B cell (primary cell): ENCODE data around the gene RAB41. TPM values are rescaled to one million over a fixed set of nuclear protein-coding genes. Genes with fewer than 3 reads are reported as not detected.

Experiments used
- ATAC-seq: fragments of 200-7000 bp; cut with Tn5 transposase; one replicate; pipeline ENCODE4 v1.10.0; 2021; ENCODE audit warnings: low read depth, mild to moderate bottlenecking, moderate number of reproducible peaks, moderate library complexity
- CTCF ChIA-PET: fragments of 350-600 bp; sonication (Branson Sonifier 250); formaldehyde crosslinking; loops from one replicate; lab custom pipeline; 2021; ENCODE audit warnings: antibody characterized with exemption, inconsistent platforms; lab: Charles Lee
- POLR2A ChIA-PET: fragments of 350-600 bp; sonication (Branson Sonifier 250); formaldehyde crosslinking; loops from one replicate; lab custom pipeline; 2021; ENCODE audit warnings: antibody characterized with exemption; lab: Charles Lee
- DNase-seq: peaks from one replicate; pipeline ENCODE4 v3.0.0; 2013
- H2AFZ ChIP-seq: 2 replicates; pipeline ENCODE4 v1.6.1; 2012; ENCODE audit warnings: mild to moderate bottlenecking, low read depth, low read length; ENCODE audit not compliant: insufficient read depth, poor library complexity, severe bottlenecking
- H3K27ac ChIP-seq, 2 donors: 1 replicate in 1 of 2; 2 replicates in 1 of 2; pipeline ENCODE4 v1.5.1; 2012 to 2013; ENCODE audit warnings: low read length in 2 of 2, mild to moderate bottlenecking in 2 of 2, moderate library complexity in 1 of 2
- H3K27me3 ChIP-seq, 4 experiments: fragments of 200-600 bp in 1 of 4; sonication (generic) in 1 of 4; replicated peaks in 1 of 4; 1 replicate in 2 of 4; 2 replicates in 2 of 4; pipeline versions ENCODE4 v1.6.1 to v1.7.0; 2013 to 2016; ENCODE audit warnings: low read length in 3 of 4, mild to moderate bottlenecking in 2 of 4, mixed read lengths in 1 of 4, moderate library complexity in 1 of 4; ENCODE audit not compliant: insufficient read depth in 4 of 4, control insufficient read depth in 3 of 4; ENCODE audit errors: control extremely low read depth in 1 of 4
- H3K36me3 ChIP-seq, 2 experiments: replicated peaks in 1 of 2; 1 replicate in 1 of 2; 2 replicates in 1 of 2; pipeline versions ENCODE4 v1.6.1 to v1.7.1; 2013; ENCODE audit warnings: low read length in 1 of 2; ENCODE audit not compliant: insufficient read depth in 2 of 2, control insufficient read depth in 1 of 2; ENCODE audit errors: control extremely low read depth in 1 of 2, extremely low read depth in 1 of 2
- H3K4me1 ChIP-seq, 2 donors: fragments of 200-600 bp in 1 of 2; sonication (generic) in 1 of 2; 1 replicate in 1 of 2; 2 replicates in 1 of 2; pipeline versions ENCODE4 v1.5.1 to v1.6.1; 2013 to 2017; ENCODE audit warnings: low read length in 2 of 2; ENCODE audit not compliant: control insufficient read depth in 2 of 2, insufficient read depth in 2 of 2
- H3K4me2 ChIP-seq: replicated peaks from 2 replicates; pipeline ENCODE3; 2012; ENCODE audit warnings: mild to moderate bottlenecking, low read depth, low read length; ENCODE audit not compliant: poor library complexity, severe bottlenecking
- H3K4me3 ChIP-seq, 5 experiments: fragments of 200-600 bp in 1 of 5; sonication (generic) in 1 of 5; 1 replicate in 3 of 5; 2 replicates in 2 of 5; pipeline versions ENCODE4 v1.5.1 to v1.7.0; 2011 to 2016; ENCODE audit warnings: low read length in 4 of 5, mild to moderate bottlenecking in 4 of 5, low read depth in 2 of 5, control low read depth in 1 of 5, moderate library complexity in 1 of 5; ENCODE audit not compliant: insufficient read depth in 1 of 5; ENCODE audit errors: control extremely low read depth in 1 of 5, extremely low read depth in 1 of 5
- H3K79me2 ChIP-seq: fragments of 200-600 bp; sonication (generic); one replicate; pipeline ENCODE4 v1.6.0; 2016; ENCODE audit warnings: low read length; ENCODE audit not compliant: control insufficient read depth, insufficient read depth
- H3K9ac ChIP-seq: fragments of 200-600 bp; sonication (generic); 2 replicates; pipeline ENCODE4 v1.6.1; 2017; ENCODE audit warnings: mild to moderate bottlenecking, low read length, moderate library complexity
- H3K9me3 ChIP-seq, 3 donors: one replicate each; pipeline versions ENCODE4 v1.6.1 to v1.7.1; 2013; ENCODE audit warnings: low read length in 2 of 3; ENCODE audit not compliant: control insufficient read depth in 2 of 3, insufficient read depth in 1 of 3; ENCODE audit errors: control extremely low read depth in 1 of 3
- H4K20me1 ChIP-seq: 2 replicates; pipeline ENCODE4 v1.6.0; 2012; ENCODE audit warnings: mild to moderate bottlenecking, low read length; ENCODE audit not compliant: insufficient read depth, control insufficient read depth, poor library complexity, severe bottlenecking
- H3K27ac Mint-ChIP-seq: one replicate; pipeline ENCODE4 v1.8.0; 2021; ENCODE audit warnings: mixed read lengths
- H3K27me3 Mint-ChIP-seq: one replicate; pipeline ENCODE4 v1.8.0; 2021; ENCODE audit warnings: mixed read lengths
- H3K4me1 Mint-ChIP-seq: one replicate; pipeline ENCODE4 v1.8.0; 2021; ENCODE audit warnings: mixed read lengths
- H3K4me3 Mint-ChIP-seq: one replicate; pipeline ENCODE4 v1.8.0; 2021; ENCODE audit warnings: mixed read lengths
- H3K9me3 Mint-ChIP-seq: one replicate; pipeline ENCODE4 v1.8.0; 2022; ENCODE audit warnings: mixed read lengths; ENCODE audit not compliant: insufficient read depth
- CTCF ChIP-seq: fragments of 200-600 bp; IDR thresholded peaks from one replicate; pipeline ENCODE4 v1.8.0; 2022; ENCODE audit warnings: antibody characterized with exemption, mild to moderate bottlenecking
- EZH2 ChIP-seq: IDR thresholded peaks from 2 replicates; pipeline ENCODE4 v1.6.1; 2012; ENCODE audit warnings: borderline replicate concordance, low read depth, mild to moderate bottlenecking, moderate library complexity, low read length; ENCODE audit not compliant: insufficient read depth, poor library complexity, severe bottlenecking
- WGBS: methylation state at CpG from one replicate; pipeline ENCODE4 v1.1.5; 2013; ENCODE audit warnings: missing lambda C conversion rate; ENCODE audit not compliant: insufficient coverage; 5-methylcytosine and 5-hydroxymethylcytosine counted together
- intact Hi-C: fragments of 100-400 bp; cut with micrococcal nuclease; formaldehyde crosslinking; loops from one replicate; pipeline ENCODE4 v1.10.0; 2022
- polyA plus RNA-seq: library from polyadenylated mRNA; depleted of rRNA; stranded (reverse); fragments of >200 nt; gene quantifications from 2 replicates; pipeline ENCODE4 v1.2.3, GENCODE V29; 2012
- total RNA-seq, 2 donors: library from RNA; stranded (reverse); fragments of 120-200 nt in 1 of 2; gene quantifications; 1 replicate in 1 of 2; 2 replicates in 1 of 2; pipeline versions ENCODE4 v1.2.3 to v1.2.4, GENCODE V29; 2013 to 2022

Gene RAB41
- total and polyA plus RNA-seq, 2 donors (not counting 1 experiment from before 2014, with no cell fraction given) = not detected

- DNase-seq (no peak), ATAC-seq (no peak)
- H3K9ac ChIP-seq = no peak overlapping the region
- no peak overlapping the region for H3K4me2 ChIP-seq
- Mint-ChIP-seq H3K4me3 (no peak overlapping the region), H3K27ac (no peak overlapping the region), H3K27me3 (no peaks in the 10 kb centered on the region), H3K9me3 (no peaks in the 10 kb centered on the region), H3K4me1 (no peaks in the 10 kb centered on the region)
- H4K20me1 ChIP-seq = no peaks in the 10 kb centered on the region
- no peak overlapping the region for H3K27ac ChIP-seq
- TF ChIP-seq CTCF = no peak
- no peak for TF ChIP-seq EZH2
- H3K4me3 ChIP-seq = no peak overlapping the region
- CTCF ChIA-PET = no interaction called here
- WGBS = 83% methylated on average over 1 of the region's 2 CpGs
- no peaks in the 10 kb centered on the region for H3K79me2 ChIP-seq
- no peaks in the 10 kb centered on the region for H3K9me3 ChIP-seq
- H2AFZ ChIP-seq = no peak overlapping the region
- intact Hi-C loops = no loop called here
- H3K4me1 ChIP-seq = no peaks in the 10 kb centered on the region
- no peaks in the 10 kb centered on the region for H3K27me3 ChIP-seq
- H3K36me3 ChIP-seq = no peaks in the 10 kb centered on the region
- POLR2A ChIA-PET = no interaction called here
Observed at GRCh38 chrX:70252491-70252890, 29.5 kb upstream of the RAB41 start.

- ATAC-seq (no peak), DNase-seq (no peak)
- WGBS = no CpG with 5 or more reads among the region's 3 CpGs
- no peaks in the 10 kb centered on the region for H3K9me3 ChIP-seq
- no peak for TF ChIP-seq EZH2
- TF ChIP-seq CTCF = no peak
- Mint-ChIP-seq H3K9me3 (no peaks in the 10 kb centered on the region), H3K27ac (no peak overlapping the region), H3K4me3 (no peak overlapping the region), H3K4me1 (no peaks in the 10 kb centered on the region), H3K27me3 (no peaks in the 10 kb centered on the region)
- intact Hi-C loops = no loop called here
- no peak overlapping the region for H3K4me2 ChIP-seq
- no peak overlapping the region for H3K27ac ChIP-seq
- no peak overlapping the region for H2AFZ ChIP-seq
- ChIA-PET POLR2A (no interaction called here), CTCF (no interaction called here)
- no peaks in the 10 kb centered on the region for H3K27me3 ChIP-seq
- H4K20me1 ChIP-seq = no peaks in the 10 kb centered on the region
- H3K4me1 ChIP-seq = no peaks in the 10 kb centered on the region
- H3K4me3 ChIP-seq = no peak overlapping the region
- no peaks in the 10 kb centered on the region for H3K79me2 ChIP-seq
- no peaks in the 10 kb centered on the region for H3K36me3 ChIP-seq
- no peak overlapping the region for H3K9ac ChIP-seq
Observed at GRCh38 chrX:70253377-70254062, 28.5 kb upstream of the RAB41 start.
